HEK293 (cell line): ENCODE results near the gene TMED4.

Experiments used
- HOXC10 ChIP-seq: sonication (generic); formaldehyde crosslinking; IDR thresholded peaks from 2 replicates; pipeline ENCODE4 v1.8.1; 2023; ENCODE audit warnings: mild to moderate bottlenecking, missing genetic modification reagents
- KLF9 ChIP-seq: fragments of 450-650 bp; formaldehyde crosslinking; IDR thresholded peaks from 2 replicates; pipeline ENCODE4 v1.5.1; 2016; ENCODE audit warnings: missing biosample characterization, missing genetic modification characterization, low read depth
- PRDM10 ChIP-seq: fragments of 450-650 bp; formaldehyde crosslinking; IDR thresholded peaks from 2 replicates; pipeline ENCODE4 v1.5.1; 2016; ENCODE audit warnings: missing biosample characterization, missing genetic modification characterization
- PRDM6 ChIP-seq: fragments of 450-650 bp; formaldehyde crosslinking; IDR thresholded peaks from 2 replicates; pipeline ENCODE4 v1.5.1; 2017; ENCODE audit warnings: missing biosample characterization, missing genetic modification characterization
- TRIM28 ChIP-seq: IDR thresholded peaks from 2 replicates; pipeline ENCODE4 v1.6.1; 2011; ENCODE audit warnings: low read length, control low read depth, borderline replicate concordance
- WT1 ChIP-seq: fragments of 450-650 bp; formaldehyde crosslinking; IDR thresholded peaks from 2 replicates; pipeline ENCODE4 v1.5.1; 2016; ENCODE audit warnings: missing biosample characterization, missing genetic modification characterization
- YY2 ChIP-seq: fragments of 450-650 bp; formaldehyde crosslinking; IDR thresholded peaks from 2 replicates; pipeline ENCODE4 v1.5.1; 2016; ENCODE audit warnings: missing biosample characterization, missing genetic modification characterization
- ZBTB11 ChIP-seq: fragments of 450-650 bp; formaldehyde crosslinking; conservative IDR thresholded peaks from 2 replicates; pipeline ENCODE4 v1.5.1; 2016; ENCODE audit warnings: low read depth, missing biosample characterization, missing genetic modification characterization
- ZBTB17 ChIP-seq: fragments of 450-650 bp; formaldehyde crosslinking; IDR thresholded peaks from 2 replicates; pipeline ENCODE4 v1.5.1; 2016; ENCODE audit warnings: missing biosample characterization, missing genetic modification characterization
- ZBTB49 ChIP-seq: fragments of 450-650 bp; formaldehyde crosslinking; IDR thresholded peaks from 2 replicates; pipeline ENCODE4 v1.5.1; 2016; ENCODE audit warnings: missing biosample characterization, missing genetic modification characterization, low read depth
- ZBTB8A ChIP-seq: fragments of 450-650 bp; formaldehyde crosslinking; IDR thresholded peaks from 2 replicates; pipeline ENCODE4 v1.5.1; 2016; ENCODE audit warnings: missing biosample characterization, missing genetic modification characterization
- ZFHX2 ChIP-seq: fragments of 450-650 bp; formaldehyde crosslinking; conservative IDR thresholded peaks from 2 replicates; pipeline ENCODE4 v1.5.1; 2016; ENCODE audit warnings: missing biosample characterization, missing genetic modification characterization
- ZFP37 ChIP-seq: fragments of 450-650 bp; formaldehyde crosslinking; IDR thresholded peaks from 2 replicates; pipeline ENCODE4 v1.5.1; 2016; ENCODE audit warnings: missing biosample characterization, missing genetic modification characterization
- ZNF184 ChIP-seq: fragments of 450-650 bp; IDR thresholded peaks from 2 replicates; pipeline ENCODE4 v1.5.1; 2018; ENCODE audit warnings: missing biosample characterization, mild to moderate bottlenecking, missing genetic modification characterization
- ZNF19 ChIP-seq: fragments of 450-650 bp; formaldehyde crosslinking; IDR thresholded peaks from 2 replicates; pipeline ENCODE4; 2016; ENCODE audit warnings: missing biosample characterization, missing genetic modification characterization, low read depth
- ZNF24 ChIP-seq: fragments of 450-650 bp; formaldehyde crosslinking; IDR thresholded peaks from 2 replicates; pipeline ENCODE4 v1.5.1; 2016; ENCODE audit warnings: missing biosample characterization, missing genetic modification characterization
- ZNF341 ChIP-seq: fragments of 450-650 bp; formaldehyde crosslinking; IDR thresholded peaks from 2 replicates; pipeline ENCODE4; 2016; ENCODE audit warnings: low read depth, missing biosample characterization, missing genetic modification characterization
- ZNF350 ChIP-seq: fragments of 450-650 bp; formaldehyde crosslinking; IDR thresholded peaks from 2 replicates; pipeline ENCODE4 v1.5.0; 2017; ENCODE audit warnings: missing biosample characterization, mild to moderate bottlenecking, missing genetic modification characterization
- ZNF391 ChIP-seq: fragments of 450-650 bp; formaldehyde crosslinking; IDR thresholded peaks from 2 replicates; pipeline ENCODE4 v1.5.1; 2016; ENCODE audit warnings: low read depth, missing biosample characterization, missing genetic modification characterization, borderline replicate concordance
- ZNF416 ChIP-seq: fragments of 450-650 bp; formaldehyde crosslinking; IDR thresholded peaks from 2 replicates; pipeline ENCODE4 v1.5.1; 2016; ENCODE audit warnings: missing biosample characterization, missing genetic modification characterization
- ZNF426 ChIP-seq: fragments of 450-650 bp; formaldehyde crosslinking; IDR thresholded peaks from 2 replicates; pipeline ENCODE4 v1.5.1; 2017; ENCODE audit warnings: missing biosample characterization, missing genetic modification characterization, mild to moderate bottlenecking, inconsistent platforms, moderate library complexity
- ZNF514 ChIP-seq: fragments of 450-650 bp; formaldehyde crosslinking; IDR thresholded peaks from 2 replicates; pipeline ENCODE4 v1.5.1; 2016; ENCODE audit warnings: missing biosample characterization, missing genetic modification characterization
- ZNF571 ChIP-seq: fragments of 450-650 bp; formaldehyde crosslinking; IDR thresholded peaks from 2 replicates; pipeline ENCODE4 v1.5.0; 2017; ENCODE audit warnings: missing biosample characterization, missing genetic modification characterization
- ZNF596 ChIP-seq: fragments of 450-650 bp; IDR thresholded peaks from 2 replicates; pipeline ENCODE4 v1.5.0; 2018; ENCODE audit warnings: missing biosample characterization, mild to moderate bottlenecking, missing genetic modification characterization, moderate library complexity
- ZNF629 ChIP-seq: fragments of 450-650 bp; formaldehyde crosslinking; IDR thresholded peaks from 2 replicates; pipeline ENCODE4 v1.5.1; 2017; ENCODE audit warnings: missing biosample characterization, missing genetic modification characterization
- ZNF664 ChIP-seq: fragments of 450-650 bp; formaldehyde crosslinking; IDR thresholded peaks from 2 replicates; pipeline ENCODE4 v1.5.1; 2016; ENCODE audit warnings: missing biosample characterization, missing genetic modification characterization
- ZNF843 ChIP-seq: fragments of 450-650 bp; formaldehyde crosslinking; IDR thresholded peaks from 2 replicates; pipeline ENCODE4 v1.5.1; 2016; ENCODE audit warnings: missing biosample characterization, missing genetic modification characterization
- ZSCAN16 ChIP-seq: fragments of 450-650 bp; formaldehyde crosslinking; IDR thresholded peaks from 2 replicates; pipeline ENCODE4 v1.5.1; 2016; ENCODE audit warnings: missing biosample characterization, missing genetic modification characterization
- TF ChIP-seq, protein P1 (sequence below): fragments of 450-650 bp; formaldehyde crosslinking; IDR thresholded peaks from 2 replicates; pipeline ENCODE4 v1.5.0; 2017; ENCODE audit warnings: missing biosample characterization, missing genetic modification characterization, borderline replicate concordance

Gene TMED4

DNA sequence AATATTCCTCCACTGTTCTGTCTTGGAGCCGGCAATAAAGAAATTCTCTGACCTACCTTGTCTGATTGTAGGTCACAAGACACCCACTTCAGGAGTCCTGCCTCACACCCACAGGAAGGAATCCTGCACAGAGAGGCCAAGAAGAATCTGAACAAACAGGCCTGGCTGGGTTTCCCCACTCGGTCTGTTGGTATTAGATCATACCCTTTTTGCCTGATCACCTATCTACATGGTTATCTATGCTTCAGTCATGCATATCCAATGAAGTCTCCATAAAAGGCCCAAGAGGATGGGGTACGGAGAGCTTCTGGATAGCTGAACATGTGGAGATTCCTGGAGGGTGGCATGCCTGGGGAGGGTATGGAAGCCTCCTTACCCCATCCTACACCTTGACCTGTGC, 36.7 kb upstream of the TMED4 start (continued):
- no peak for TF ChIP-seq KLF9 (tag by site-specific recombination)
- TF ChIP-seq PRDM6 = no peak
- TF ChIP-seq, protein P1, sequence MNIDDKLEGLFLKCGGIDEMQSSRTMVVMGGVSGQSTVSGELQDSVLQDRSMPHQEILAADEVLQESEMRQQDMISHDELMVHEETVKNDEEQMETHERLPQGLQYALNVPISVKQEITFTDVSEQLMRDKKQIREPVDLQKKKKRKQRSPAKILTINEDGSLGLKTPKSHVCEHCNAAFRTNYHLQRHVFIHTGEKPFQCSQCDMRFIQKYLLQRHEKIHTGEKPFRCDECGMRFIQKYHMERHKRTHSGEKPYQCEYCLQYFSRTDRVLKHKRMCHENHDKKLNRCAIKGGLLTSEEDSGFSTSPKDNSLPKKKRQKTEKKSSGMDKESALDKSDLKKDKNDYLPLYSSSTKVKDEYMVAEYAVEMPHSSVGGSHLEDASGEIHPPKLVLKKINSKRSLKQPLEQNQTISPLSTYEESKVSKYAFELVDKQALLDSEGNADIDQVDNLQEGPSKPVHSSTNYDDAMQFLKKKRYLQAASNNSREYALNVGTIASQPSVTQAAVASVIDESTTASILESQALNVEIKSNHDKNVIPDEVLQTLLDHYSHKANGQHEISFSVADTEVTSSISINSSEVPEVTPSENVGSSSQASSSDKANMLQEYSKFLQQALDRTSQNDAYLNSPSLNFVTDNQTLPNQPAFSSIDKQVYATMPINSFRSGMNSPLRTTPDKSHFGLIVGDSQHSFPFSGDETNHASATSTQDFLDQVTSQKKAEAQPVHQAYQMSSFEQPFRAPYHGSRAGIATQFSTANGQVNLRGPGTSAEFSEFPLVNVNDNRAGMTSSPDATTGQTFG (tag by site-specific recombination) = no peak
- no peak for TF ChIP-seq ZNF19 (tag by site-specific recombination)
- TF ChIP-seq HOXC10 (CRISPR knock-in tag) = no peak
- TF ChIP-seq ZNF571 (tag by site-specific recombination) = no peak
- TF ChIP-seq ZBTB49 (tag by site-specific recombination) = no peak
- TF ChIP-seq ZNF843 (tag by site-specific recombination) = no peak
- TF ChIP-seq ZNF514 = no peak
- no peak for TF ChIP-seq ZNF341 (tag by site-specific recombination)
- no peak for TF ChIP-seq ZNF184 (tag by site-specific recombination)
- TF ChIP-seq ZNF426 (tag by site-specific recombination) = no peak
- TF ChIP-seq ZNF350 (tag by site-specific recombination) = no peak
- TF ChIP-seq ZNF596 (tag by site-specific recombination) = no peak
- peak; percentile 94 for TF ChIP-seq ZBTB17 (tag by site-specific recombination)
- no peak for TF ChIP-seq YY2 (tag by site-specific recombination)
- no peak for TF ChIP-seq ZNF416
- no peak for TF ChIP-seq ZNF391
- TF ChIP-seq ZFHX2 (tag by site-specific recombination) = peak; percentile 46
- no peak for TF ChIP-seq PRDM10
- no peak for TF ChIP-seq ZFP37 (tag by site-specific recombination)
- no peak for TF ChIP-seq WT1
- TF ChIP-seq ZNF629 = peak; percentile 45; the same call in 1 of the 2 replicates
- no peak for TF ChIP-seq ZBTB11 (tag by site-specific recombination)
- no peak for TF ChIP-seq ZBTB8A (tag by site-specific recombination)
- TF ChIP-seq TRIM28 = no peak
- TF ChIP-seq ZSCAN16 (tag by site-specific recombination) = no peak
- TF ChIP-seq ZNF24 (tag by site-specific recombination) = no peak
- no peak for TF ChIP-seq ZNF664 (tag by site-specific recombination)
